ENCODE results near the gene SLC6A1. TPM values are rescaled to one million over a fixed set of nuclear protein-coding genes. Genes with fewer than 3 reads are reported as not detected.

The SLC6A1 gene
- total RNA-seq, 1 donor = not detected

DNA sequence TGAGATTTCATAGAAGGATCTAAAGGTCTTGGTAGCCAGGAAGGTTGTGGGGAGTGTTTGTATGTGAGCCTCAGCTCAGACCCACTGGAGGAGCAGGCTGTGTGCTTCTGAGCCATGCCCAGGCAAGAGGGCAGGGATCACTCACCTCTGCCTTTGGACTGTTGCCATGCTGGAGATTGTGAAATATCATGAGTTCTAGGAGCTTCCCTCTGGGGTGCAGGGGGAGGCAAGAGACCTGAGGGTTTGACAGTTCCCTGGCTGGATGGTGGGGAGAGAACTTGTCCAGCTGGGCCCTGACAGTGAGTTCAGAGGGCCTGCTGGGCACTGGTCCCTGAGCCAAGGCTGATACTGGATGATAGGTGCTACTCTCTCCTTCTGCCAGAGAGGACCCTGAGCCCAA lies 6.0 kb downstream of the SLC6A1 start:
- peaks cover 57% of the 10 kb centered on the region for H3K27me3 ChIP-seq (ENCODE audit: insufficient read depth, low read length)
- DNase-seq (ENCODE audit: insufficient read length, low spot score, missing footprints) = peak; percentile 35
- no peaks in the 10 kb centered on the region for H3K36me3 ChIP-seq (ENCODE audit: insufficient read depth, low read length)
- H3K79me2 ChIP-seq (ENCODE audit: insufficient read depth, low read length) = no peaks in the 10 kb centered on the region
- H3K4me2 ChIP-seq (ENCODE audit: insufficient read depth, low read length) = no peak overlapping the region
- H4K20me1 ChIP-seq (ENCODE audit: insufficient read depth, low read length) = no peaks in the 10 kb centered on the region
- no peak overlapping the region for H3K27ac ChIP-seq (ENCODE audit: low read depth, low read length)
- no peak overlapping the region for H3K4me3 ChIP-seq (ENCODE audit: insufficient read depth, low read length)
- no peaks in the 10 kb centered on the region for H3K9me3 ChIP-seq (ENCODE audit: low read depth, low read length)
- no peaks in the 10 kb centered on the region for H3K4me1 ChIP-seq (ENCODE audit: insufficient read depth, low read length)
- TF ChIP-seq, protein P1, sequence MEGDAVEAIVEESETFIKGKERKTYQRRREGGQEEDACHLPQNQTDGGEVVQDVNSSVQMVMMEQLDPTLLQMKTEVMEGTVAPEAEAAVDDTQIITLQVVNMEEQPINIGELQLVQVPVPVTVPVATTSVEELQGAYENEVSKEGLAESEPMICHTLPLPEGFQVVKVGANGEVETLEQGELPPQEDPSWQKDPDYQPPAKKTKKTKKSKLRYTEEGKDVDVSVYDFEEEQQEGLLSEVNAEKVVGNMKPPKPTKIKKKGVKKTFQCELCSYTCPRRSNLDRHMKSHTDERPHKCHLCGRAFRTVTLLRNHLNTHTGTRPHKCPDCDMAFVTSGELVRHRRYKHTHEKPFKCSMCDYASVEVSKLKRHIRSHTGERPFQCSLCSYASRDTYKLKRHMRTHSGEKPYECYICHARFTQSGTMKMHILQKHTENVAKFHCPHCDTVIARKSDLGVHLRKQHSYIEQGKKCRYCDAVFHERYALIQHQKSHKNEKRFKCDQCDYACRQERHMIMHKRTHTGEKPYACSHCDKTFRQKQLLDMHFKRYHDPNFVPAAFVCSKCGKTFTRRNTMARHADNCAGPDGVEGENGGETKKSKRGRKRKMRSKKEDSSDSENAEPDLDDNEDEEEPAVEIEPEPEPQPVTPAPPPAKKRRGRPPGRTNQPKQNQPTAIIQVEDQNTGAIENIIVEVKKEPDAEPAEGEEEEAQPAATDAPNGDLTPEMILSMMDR (IDR thresholded peaks at IDR 0.05; ENCODE audit: extremely low read depth, low read depth, low read length) = no peak
- no peak overlapping the region for H2AFZ ChIP-seq (ENCODE audit: low read length)

DNA sequence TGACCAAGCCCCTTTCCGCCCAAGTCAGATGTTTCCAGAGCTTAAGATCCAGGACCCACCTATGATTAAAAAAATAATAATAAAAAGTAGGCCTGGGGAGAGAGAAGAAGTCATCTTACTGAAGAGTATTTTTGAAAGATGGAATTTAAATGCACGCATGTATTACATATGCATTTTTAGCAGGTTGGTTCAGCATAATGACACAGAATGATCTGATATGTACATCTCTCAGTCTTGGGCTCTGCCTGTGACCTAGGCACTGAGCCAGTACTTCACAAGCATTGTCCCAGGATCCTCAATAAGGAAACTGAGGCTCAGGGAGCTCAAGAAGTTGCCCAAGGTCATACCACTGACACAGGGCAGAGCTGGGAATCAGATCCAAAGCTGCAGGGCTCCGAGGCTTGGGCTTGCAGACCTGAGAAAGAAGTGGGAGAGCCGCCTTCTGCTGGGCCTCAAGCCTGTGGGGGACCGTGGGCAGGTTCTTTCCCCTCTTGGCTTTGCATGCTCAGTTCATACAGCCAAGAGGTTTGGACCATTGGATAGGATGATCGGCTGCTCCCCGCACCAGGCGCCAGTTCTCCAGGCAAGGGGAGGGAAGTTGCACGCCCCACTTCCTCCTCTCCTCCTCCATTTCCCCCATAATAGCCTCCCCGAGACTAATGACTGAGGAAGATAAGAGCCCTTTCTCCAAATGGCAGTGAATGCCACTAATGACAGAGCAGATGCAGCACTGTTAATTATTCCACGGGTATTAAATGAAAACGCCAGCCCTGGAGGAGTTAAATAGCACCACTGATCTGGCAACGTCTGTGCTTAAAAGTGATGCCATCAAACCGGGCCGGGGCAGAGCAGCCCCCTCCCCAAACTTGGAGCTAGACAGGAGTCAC lies 6.9 kb downstream of the SLC6A1 start:
- Histone ChIP-seq H3K27ac (ENCODE audit: low read depth, low read length) (no peak overlapping the region), H2AFZ (ENCODE audit: low read length) (no peak overlapping the region), H3K9me3 (ENCODE audit: low read depth, low read length) (no peaks in the 10 kb centered on the region), H3K4me1 (ENCODE audit: insufficient read depth, low read length) (no peaks in the 10 kb centered on the region), H3K27me3 (ENCODE audit: insufficient read depth, low read length) (peaks cover 54% of the 10 kb centered on the region), H3K4me3 (ENCODE audit: insufficient read depth, low read length) (no peak overlapping the region), H3K4me2 (ENCODE audit: insufficient read depth, low read length) (no peak overlapping the region), H3K79me2 (ENCODE audit: insufficient read depth, low read length) (no peaks in the 10 kb centered on the region), H4K20me1 (ENCODE audit: insufficient read depth, low read length) (no peaks in the 10 kb centered on the region), H3K36me3 (ENCODE audit: insufficient read depth, low read length) (no peaks in the 10 kb centered on the region)
- DNase-seq (ENCODE audit: insufficient read length, low spot score, missing footprints) = no peak
- TF ChIP-seq, protein P1 (IDR thresholded peaks at IDR 0.05; ENCODE audit: extremely low read depth, low read depth, low read length) = no peak

DNA sequence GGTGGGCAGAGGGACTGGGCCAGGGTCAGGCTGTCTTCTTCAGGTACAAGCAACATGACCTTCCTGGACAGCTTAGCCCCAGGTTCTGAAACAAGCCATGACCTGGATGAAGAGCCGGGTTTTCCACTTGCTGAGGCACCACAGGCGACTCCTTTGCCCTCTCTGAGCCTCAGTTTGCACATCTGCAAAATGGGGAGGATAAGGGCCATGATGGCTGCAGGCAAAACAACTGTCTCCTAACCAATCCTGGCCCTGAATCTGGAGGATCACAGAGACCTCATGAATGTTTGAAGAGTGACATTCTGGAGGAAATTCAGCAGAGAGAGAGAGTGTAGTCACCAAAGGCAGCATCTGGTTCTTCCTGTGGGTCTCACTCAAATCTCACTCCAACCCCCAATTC lies 8.0 kb downstream of the SLC6A1 start:
- H3K27me3 ChIP-seq (ENCODE audit: insufficient read depth, low read length) = peaks cover 46% of the 10 kb centered on the region
- no peaks in the 10 kb centered on the region for H3K36me3 ChIP-seq (ENCODE audit: insufficient read depth, low read length)
- H3K4me2 ChIP-seq (ENCODE audit: insufficient read depth, low read length) = no peak overlapping the region
- no peaks in the 10 kb centered on the region for H4K20me1 ChIP-seq (ENCODE audit: insufficient read depth, low read length)
- TF ChIP-seq, protein P1 (IDR thresholded peaks at IDR 0.05; ENCODE audit: extremely low read depth, low read depth, low read length) = no peak
- no peak overlapping the region for H2AFZ ChIP-seq (ENCODE audit: low read length)
- no peaks in the 10 kb centered on the region for H3K9me3 ChIP-seq (ENCODE audit: low read depth, low read length)
- no peaks in the 10 kb centered on the region for H3K79me2 ChIP-seq (ENCODE audit: insufficient read depth, low read length)
- H3K4me1 ChIP-seq (ENCODE audit: insufficient read depth, low read length) = no peaks in the 10 kb centered on the region
- H3K4me3 ChIP-seq (ENCODE audit: insufficient read depth, low read length) = no peak overlapping the region
- DNase-seq (ENCODE audit: insufficient read length, low spot score, missing footprints) = no peak
- H3K27ac ChIP-seq (ENCODE audit: low read depth, low read length) = no peak overlapping the region

DNA sequence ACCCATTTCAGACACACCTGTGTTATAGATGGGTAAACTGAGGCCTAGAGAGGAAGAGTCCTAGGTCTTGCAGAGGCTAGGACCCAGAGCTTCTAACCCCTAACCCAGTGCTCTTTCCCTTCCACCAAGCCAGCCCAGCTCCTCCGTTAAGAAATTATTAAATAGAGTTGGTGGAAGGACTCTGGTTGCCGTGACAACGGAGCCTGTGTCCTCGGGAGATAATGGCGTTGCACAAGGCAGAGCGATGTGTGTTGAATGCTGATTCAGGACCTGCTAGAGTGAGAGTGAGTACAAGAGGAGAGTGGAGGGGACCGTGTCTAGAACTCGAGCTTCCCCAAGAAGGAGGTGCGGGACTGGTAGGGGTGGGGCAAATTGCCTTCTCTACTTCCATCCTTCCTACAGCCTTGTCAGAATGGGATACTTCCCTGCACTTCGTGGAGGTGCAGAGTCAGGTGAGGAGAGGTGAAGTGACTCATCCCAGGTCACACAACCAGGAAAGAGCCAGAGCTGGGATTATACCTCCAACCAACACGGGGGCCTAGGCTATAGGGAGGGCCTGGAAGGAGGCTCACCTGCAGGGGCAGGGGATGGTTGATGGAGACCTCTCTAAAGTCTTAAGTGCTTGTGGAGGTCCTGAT lies 8.6 kb downstream of the SLC6A1 start:
- Histone ChIP-seq H3K9me3 (ENCODE audit: low read depth, low read length) (no peaks in the 10 kb centered on the region), H3K36me3 (ENCODE audit: insufficient read depth, low read length) (no peaks in the 10 kb centered on the region), H3K4me2 (ENCODE audit: insufficient read depth, low read length) (no peak overlapping the region), H2AFZ (ENCODE audit: low read length) (no peak overlapping the region), H4K20me1 (ENCODE audit: insufficient read depth, low read length) (no peaks in the 10 kb centered on the region), H3K4me1 (ENCODE audit: insufficient read depth, low read length) (no peaks in the 10 kb centered on the region), H3K4me3 (ENCODE audit: insufficient read depth, low read length) (no peak overlapping the region), H3K27me3 (ENCODE audit: insufficient read depth, low read length) (peaks cover 39% of the 10 kb centered on the region), H3K27ac (ENCODE audit: low read depth, low read length) (no peak overlapping the region), H3K79me2 (ENCODE audit: insufficient read depth, low read length) (no peaks in the 10 kb centered on the region)
- no peak for DNase-seq (ENCODE audit: insufficient read length, low spot score, missing footprints)
- TF ChIP-seq, protein P1 (IDR thresholded peaks at IDR 0.05; ENCODE audit: extremely low read depth, low read depth, low read length) = no peak
